Activated CD8-positive, alpha-beta T cell treated with anti-CD3 and anti-CD28 coated beads for 36 hours (primary cell): ENCODE results near the gene MAP4K1. TPM values are rescaled to one million over a fixed set of nuclear protein-coding genes. Genes with fewer than 3 reads are reported as not detected.

Experiments used
- ATAC-seq: fragments of 200-7000 bp; cut with Tn5 transposase; one replicate; pipeline ENCODE4 v1.10.0; 2021; ENCODE audit warnings: mild to moderate bottlenecking, moderate library complexity
- CTCF ChIA-PET: fragments of 350-600 bp; sonication (Branson Sonifier 250); formaldehyde crosslinking; loops from one replicate; lab custom pipeline; 2021; ENCODE audit warnings: antibody characterized with exemption; lab: Charles Lee
- POLR2A ChIA-PET: fragments of 350-600 bp; sonication (Branson Sonifier 250); formaldehyde crosslinking; loops from one replicate; lab custom pipeline; 2021; ENCODE audit warnings: antibody characterized with exemption; lab: Charles Lee
- DNase-seq: peaks from one replicate; pipeline ENCODE4 v3.0.0-alpha.2; 2020
- H3K27ac Mint-ChIP-seq: one replicate; pipeline ENCODE4 v1.8.0; 2021; ENCODE audit warnings: mild to moderate bottlenecking, mixed read lengths
- H3K27me3 Mint-ChIP-seq: one replicate; pipeline ENCODE4 v1.8.0; 2021; ENCODE audit warnings: mixed read lengths
- H3K36me3 Mint-ChIP-seq: one replicate; pipeline ENCODE4 v1.8.0; 2021; ENCODE audit warnings: low read depth, mixed read lengths
- H3K4me1 Mint-ChIP-seq: one replicate; pipeline ENCODE4 v1.8.0; 2021; ENCODE audit warnings: low read depth, mixed read lengths
- H3K4me3 Mint-ChIP-seq: one replicate; pipeline ENCODE4 v1.8.0; 2021; ENCODE audit warnings: mild to moderate bottlenecking, moderate library complexity, mixed read lengths
- H3K9me3 Mint-ChIP-seq: one replicate; pipeline ENCODE4 v1.8.0; 2021; ENCODE audit warnings: mixed read lengths
- intact Hi-C: fragments of 100-400 bp; cut with micrococcal nuclease; formaldehyde crosslinking; loops from one replicate; pipeline ENCODE4 v1.10.0; 2022
- total RNA-seq, 2 experiments: library from RNA; stranded (reverse); gene quantifications; one replicate each; pipeline ENCODE4 v1.2.3, GENCODE V29; 2021
- TF ChIP-seq, protein P1 (sequence below): fragments of 200-600 bp; IDR thresholded peaks from one replicate; pipeline ENCODE4 v1.8.0; 2022; ENCODE audit warnings: antibody characterized with exemption, mild to moderate bottlenecking

MAP4K1 gene
- total RNA-seq, 2 experiments from 2014 or later: 166 to 174 TPM

DNA sequence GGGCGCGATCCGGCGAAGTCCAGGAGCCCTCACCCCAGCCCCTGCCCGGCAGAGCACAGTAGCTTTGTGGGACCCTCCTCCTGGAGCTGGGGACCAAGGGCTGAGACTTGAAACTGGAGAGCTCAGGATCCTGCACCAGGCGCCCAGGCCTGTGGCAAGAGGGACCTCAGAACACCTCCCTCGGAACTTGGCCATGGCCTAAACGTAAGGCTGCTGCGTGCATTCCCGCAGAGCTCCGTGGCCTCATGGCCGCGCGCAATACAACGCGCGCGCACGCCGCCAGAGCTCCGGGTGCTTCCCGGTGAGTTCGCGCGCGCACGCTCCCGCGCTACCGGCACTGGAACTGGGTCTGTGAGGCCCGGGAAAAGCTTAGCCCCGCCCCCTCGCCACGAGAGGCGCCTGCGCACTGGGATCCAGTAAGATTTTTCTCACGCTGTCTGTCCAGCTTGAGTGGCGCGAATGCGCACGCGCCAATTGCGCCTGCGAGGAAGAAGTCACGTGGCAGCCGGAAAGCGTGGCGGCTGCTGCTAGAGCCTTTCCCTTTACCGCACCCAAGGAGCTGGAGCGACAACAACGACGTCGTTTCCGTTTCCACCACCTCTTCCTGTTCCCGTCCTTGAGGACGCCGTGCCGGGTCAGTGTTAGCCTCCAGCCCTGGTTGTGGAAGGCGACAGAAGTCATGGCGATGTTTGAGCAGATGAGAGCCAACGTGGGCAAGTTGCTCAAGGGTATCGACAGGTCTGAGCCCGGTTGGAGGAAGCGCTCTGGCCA is 1.0 kb upstream of the MAP4K1 start, which contains the start of gene EIF3K:
EIF3K (plus strand) TSS at position 599 of the 771 bp plus-strand sequence; CDS start at position 680, 81 bp downstream.
- Mint-ChIP-seq H3K9me3 (no peaks in the 10 kb centered on the region), H3K27ac (peak within 1 kb of the TSS; percentile 99), H3K36me3 (peaks cover 47% of the 10 kb centered on the region), H3K27me3 (no peaks in the 10 kb centered on the region), H3K4me3 (peak within 1 kb of the TSS; percentile 99), H3K4me1 (peaks cover 44% of the 10 kb centered on the region)
- intact Hi-C loops: loop anchor here (5.0 kb wide), 1 partner anchor 76 kb away; no protein-coding TSS in a partner anchor
- TF ChIP-seq, protein P1, sequence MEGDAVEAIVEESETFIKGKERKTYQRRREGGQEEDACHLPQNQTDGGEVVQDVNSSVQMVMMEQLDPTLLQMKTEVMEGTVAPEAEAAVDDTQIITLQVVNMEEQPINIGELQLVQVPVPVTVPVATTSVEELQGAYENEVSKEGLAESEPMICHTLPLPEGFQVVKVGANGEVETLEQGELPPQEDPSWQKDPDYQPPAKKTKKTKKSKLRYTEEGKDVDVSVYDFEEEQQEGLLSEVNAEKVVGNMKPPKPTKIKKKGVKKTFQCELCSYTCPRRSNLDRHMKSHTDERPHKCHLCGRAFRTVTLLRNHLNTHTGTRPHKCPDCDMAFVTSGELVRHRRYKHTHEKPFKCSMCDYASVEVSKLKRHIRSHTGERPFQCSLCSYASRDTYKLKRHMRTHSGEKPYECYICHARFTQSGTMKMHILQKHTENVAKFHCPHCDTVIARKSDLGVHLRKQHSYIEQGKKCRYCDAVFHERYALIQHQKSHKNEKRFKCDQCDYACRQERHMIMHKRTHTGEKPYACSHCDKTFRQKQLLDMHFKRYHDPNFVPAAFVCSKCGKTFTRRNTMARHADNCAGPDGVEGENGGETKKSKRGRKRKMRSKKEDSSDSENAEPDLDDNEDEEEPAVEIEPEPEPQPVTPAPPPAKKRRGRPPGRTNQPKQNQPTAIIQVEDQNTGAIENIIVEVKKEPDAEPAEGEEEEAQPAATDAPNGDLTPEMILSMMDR: no peak
- POLR2A ChIA-PET: interaction anchor here (0.7 to 1.5 kb wide), 9 partner anchors 16 to 232 kb away, joined by 3 to 4 read pairs (median 3); partner anchors contain the start of gene ACTN4
- CTCF ChIA-PET: interaction anchor here (0.7 to 6.1 kb wide), 7 partner anchors 16 to 312 kb away, joined by 3 to 60 read pairs (median 15); partner anchors contain the start of genes ACTN4, FAM98C, GGN and MRPS12
- DNase-seq: peak; percentile 99
- peak; percentile 74 for ATAC-seq

DNA sequence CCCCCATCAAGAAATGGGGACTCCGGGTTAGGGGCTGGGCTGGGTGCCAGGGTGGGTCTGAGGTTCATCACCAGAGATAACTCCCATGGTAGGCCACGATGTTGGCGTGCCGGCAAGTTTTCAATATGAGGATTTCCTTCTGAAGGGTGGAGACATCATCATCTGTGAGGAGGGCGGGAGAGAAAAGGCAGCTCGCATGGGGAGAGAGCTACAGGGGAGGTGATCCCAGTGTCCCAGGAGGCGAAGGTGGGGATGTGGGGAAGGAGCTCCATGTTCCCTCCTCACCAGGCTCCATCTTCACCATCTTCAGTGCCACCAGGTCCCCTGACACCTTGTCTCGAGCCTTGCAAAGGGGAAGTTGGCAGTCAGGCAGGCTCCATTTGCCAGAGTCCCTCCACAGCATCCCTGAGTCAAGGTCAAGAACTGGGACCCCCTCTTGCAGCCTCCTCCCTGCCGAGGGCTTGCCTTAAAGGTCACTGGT is 430 bp downstream of the MAP4K1 start:
- H3K27me3 Mint-ChIP-seq: no peaks in the 10 kb centered on the region
- ATAC-seq (no peak), DNase-seq (peak; percentile 40)
- no peaks in the 10 kb centered on the region for H3K9me3 Mint-ChIP-seq
- H3K4me1 Mint-ChIP-seq: peaks cover 48% of the 10 kb centered on the region
- peaks cover 48% of the 10 kb centered on the region for H3K36me3 Mint-ChIP-seq
- intact Hi-C loops: loop anchor here (5.0 kb wide), 1 partner anchor 75 kb away; no protein-coding TSS in a partner anchor
- peak overlapping the region; percentile 99 for H3K27ac Mint-ChIP-seq
- H3K4me3 Mint-ChIP-seq: peak overlapping the region; percentile 99
- TF ChIP-seq, protein P1: no peak
- ChIA-PET POLR2A (interaction anchor here (0.6 to 1.4 kb wide), 11 partner anchors 16 to 260 kb away, joined by 3 to 7 read pairs (median 3); no protein-coding TSS in a partner anchor), CTCF (interaction anchor here (0.6 to 6.1 kb wide), 7 partner anchors 18 to 313 kb away, joined by 3 to 60 read pairs (median 15); partner anchors contain the start of genes FAM98C, MRPS12 and SARS2)

DNA sequence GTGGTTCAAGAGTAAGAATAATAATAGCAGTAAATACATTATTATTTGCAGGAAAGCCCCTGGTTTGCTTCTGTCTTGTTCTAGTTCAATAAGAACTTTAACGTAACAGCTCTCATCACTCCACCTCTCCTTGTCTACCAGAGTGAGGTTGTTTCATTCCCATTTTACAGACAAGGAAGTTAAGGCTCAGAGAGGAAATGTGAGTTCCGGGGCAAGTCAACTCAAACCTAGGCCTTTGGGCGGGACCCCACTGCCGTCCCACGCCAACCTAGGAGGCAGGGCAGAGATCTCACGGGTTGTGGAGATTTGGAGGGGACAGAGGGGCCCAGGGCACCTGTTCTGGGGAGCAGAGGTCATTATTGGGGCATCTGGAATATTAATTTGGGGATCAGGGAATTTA is 1.5 kb downstream of the MAP4K1 start:
- ATAC-seq (no peak), DNase-seq (no peak)
- peak overlapping the region; percentile 99 for H3K4me3 Mint-ChIP-seq
- TF ChIP-seq, protein P1: no peak
- H3K9me3 Mint-ChIP-seq: no peaks in the 10 kb centered on the region
- POLR2A ChIA-PET: interaction anchor here (0.6 kb wide), 1 partner anchor 44 kb away, joined by 3 read pairs; no protein-coding TSS in a partner anchor
- H3K36me3 Mint-ChIP-seq: peaks cover 43% of the 10 kb centered on the region
- no peaks in the 10 kb centered on the region for H3K27me3 Mint-ChIP-seq
- intact Hi-C loops: loop anchor here (5.0 kb wide), 1 partner anchor 74 kb away; no protein-coding TSS in a partner anchor
- peaks cover 40% of the 10 kb centered on the region for H3K4me1 Mint-ChIP-seq
- peak overlapping the region; percentile 99 for H3K27ac Mint-ChIP-seq
- CTCF ChIA-PET: interaction anchor here (3.8 to 6.1 kb wide), 3 partner anchors 19 to 101 kb away, joined by 15 to 60 read pairs (median 25); no protein-coding TSS in a partner anchor

DNA sequence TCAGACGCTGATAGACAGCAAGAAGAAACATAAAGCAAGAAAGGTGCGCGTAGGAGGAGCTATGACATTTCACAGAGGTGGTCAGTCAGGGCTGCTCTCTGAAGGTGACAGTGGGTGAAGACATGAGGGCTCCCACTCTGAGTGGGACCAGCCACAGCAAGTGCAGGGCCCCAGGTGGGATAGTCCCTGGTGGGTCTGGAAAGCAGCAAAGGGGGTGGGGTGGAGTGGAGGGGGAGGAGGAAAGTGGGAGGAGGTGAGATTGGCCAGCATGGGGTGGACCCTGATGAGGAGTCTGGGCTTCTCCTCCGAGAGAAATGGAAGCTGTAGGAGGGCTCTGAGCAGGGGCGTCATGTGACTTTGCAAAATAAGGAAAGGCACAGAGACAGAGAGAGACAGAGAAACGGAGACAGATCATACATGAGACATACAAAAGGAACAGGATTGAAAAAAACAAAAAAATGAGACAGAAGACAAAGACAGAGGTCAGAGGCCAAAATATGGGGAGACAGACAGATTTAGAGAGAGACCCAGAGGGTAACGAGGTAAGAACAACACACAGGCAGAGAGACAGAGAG is 2.7 kb downstream of the MAP4K1 start:
- ChIA-PET POLR2A (no interaction called here), CTCF (no interaction called here)
- peaks cover 36% of the 10 kb centered on the region for H3K4me1 Mint-ChIP-seq
- DNase-seq (no peak), ATAC-seq (no peak)
- H3K4me3 Mint-ChIP-seq: peak overlapping the region; percentile 19
- H3K9me3 Mint-ChIP-seq: no peaks in the 10 kb centered on the region
- intact Hi-C loops: loop anchor here (5.0 kb wide), 1 partner anchor 73 kb away; no protein-coding TSS in a partner anchor
- TF ChIP-seq, protein P1: no peak
- H3K36me3 Mint-ChIP-seq: peaks cover 47% of the 10 kb centered on the region
- H3K27ac Mint-ChIP-seq: peak overlapping the region; percentile 36
- no peaks in the 10 kb centered on the region for H3K27me3 Mint-ChIP-seq
